Fibroblast of lung (primary cell): Measurements from ENCODE around the gene PCSK6.

ENCODE experiments used
- EZH2 ChIP-seq: IDR thresholded peaks from 2 replicates; pipeline ENCODE4 v1.5.1; 2012; ENCODE audit warnings: low read length, control low read depth, mild to moderate bottlenecking; ENCODE audit errors: missing control alignments
- TF ChIP-seq, protein P1 (sequence below), 2 donors: IDR thresholded peaks in 1 of 2; conservative IDR thresholded peaks in 1 of 2; 1 replicate in 1 of 2; 2 replicates in 1 of 2; pipeline ENCODE4 v1.5.1; 2011 to 2012; ENCODE audit warnings: low read length in 2 of 2, control low read depth in 1 of 2, inconsistent platforms in 1 of 2, low read depth in 1 of 2, mild to moderate bottlenecking in 1 of 2

GRCh38 chr15:101322854-101323477, 166.5 kb downstream of the PCSK6 start:
- TF ChIP-seq, protein P1, sequence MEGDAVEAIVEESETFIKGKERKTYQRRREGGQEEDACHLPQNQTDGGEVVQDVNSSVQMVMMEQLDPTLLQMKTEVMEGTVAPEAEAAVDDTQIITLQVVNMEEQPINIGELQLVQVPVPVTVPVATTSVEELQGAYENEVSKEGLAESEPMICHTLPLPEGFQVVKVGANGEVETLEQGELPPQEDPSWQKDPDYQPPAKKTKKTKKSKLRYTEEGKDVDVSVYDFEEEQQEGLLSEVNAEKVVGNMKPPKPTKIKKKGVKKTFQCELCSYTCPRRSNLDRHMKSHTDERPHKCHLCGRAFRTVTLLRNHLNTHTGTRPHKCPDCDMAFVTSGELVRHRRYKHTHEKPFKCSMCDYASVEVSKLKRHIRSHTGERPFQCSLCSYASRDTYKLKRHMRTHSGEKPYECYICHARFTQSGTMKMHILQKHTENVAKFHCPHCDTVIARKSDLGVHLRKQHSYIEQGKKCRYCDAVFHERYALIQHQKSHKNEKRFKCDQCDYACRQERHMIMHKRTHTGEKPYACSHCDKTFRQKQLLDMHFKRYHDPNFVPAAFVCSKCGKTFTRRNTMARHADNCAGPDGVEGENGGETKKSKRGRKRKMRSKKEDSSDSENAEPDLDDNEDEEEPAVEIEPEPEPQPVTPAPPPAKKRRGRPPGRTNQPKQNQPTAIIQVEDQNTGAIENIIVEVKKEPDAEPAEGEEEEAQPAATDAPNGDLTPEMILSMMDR (conservative IDR thresholded peaks at IDR 0.05 in 1 of 2, IDR thresholded peaks at IDR 0.05 in 1 of 2; ENCODE audit: low read depth in 1 of 2, low read length in 2 of 2), result no peak
- TF ChIP-seq EZH2, result no peak
